Posterior cingulate gyrus (tissue), 11 donors: ENCODE results near the gene CYP27B1.
"Not testable (repeated sequence)": the region's sequence is repeated elsewhere in the genome, so short reads cannot be mapped to it uniquely, and the experiment has no call there.

Source experiments
- DNase-seq, 10 donors: peaks; one replicate each; pipeline versions ENCODE4 v3.0.0 to v3.0.0-alpha.2; 2020 to 2021; ENCODE audit warnings: mixed read lengths in 3 of 10
- intact Hi-C: fragments of 100-400 bp; cut with DNase I; formaldehyde crosslinking; loops from one replicate; pipeline ENCODE4 v1.15.1; 2023

CYP27B1 gene

GRCh38 chr12:57793920-57794319 is 27.0 kb upstream of the CYP27B1 start:
- no peak for DNase-seq
- intact Hi-C loops, result no loop called here

DNA sequence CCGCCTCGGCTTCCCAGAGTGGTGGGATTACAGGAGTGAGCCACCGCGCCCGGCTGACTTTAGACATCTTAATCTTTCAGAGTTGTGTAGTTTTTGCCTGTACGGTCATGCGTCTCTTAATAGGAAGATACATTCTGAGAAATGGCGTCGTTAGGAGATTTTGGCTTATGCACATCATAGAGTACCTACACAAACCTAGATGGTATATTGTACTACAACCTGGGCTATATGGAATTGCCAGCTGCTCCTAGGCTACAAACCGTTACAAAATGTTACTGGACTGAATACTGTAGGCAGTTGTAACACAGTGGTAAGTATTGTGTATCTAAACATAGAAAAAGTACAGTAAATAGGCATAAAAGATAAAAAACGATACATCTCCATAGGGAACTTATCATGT is 17.0 kb upstream of the CYP27B1 start:
- DNase-seq, result no peak

GRCh38 chr12:57783466-57783801 is 16.6 kb upstream of the CYP27B1 start:
- intact Hi-C loops, result loop anchor here (5.0 kb wide), 1 partner anchor 119 kb away; no protein-coding TSS in a partner anchor
- peak in 1 of 10 donors; percentile 10 for DNase-seq

More for the DNA sequence above, 17.0 kb upstream of the CYP27B1 start:
- intact Hi-C loops, result loop anchor here (5.0 kb wide), 1 partner anchor 118 kb away; no protein-coding TSS in a partner anchor

GRCh38 chr12:57782608-57783465 is 16.0 kb upstream of the CYP27B1 start, which contains the start of gene TSFM:
TSS of gene TSFM (plus strand) at chr12:57782787. CDS start at chr12:57782802, 15 bp downstream.
- peak; percentile 95 to 99 (median 98) for DNase-seq
- intact Hi-C loops, result loop anchor here (1.0 to 5.0 kb wide), 2 partner anchors 11 to 119 kb away; partner anchors contain the start of genes EEF1AKMT3 and METTL1

- no peak for DNase-seq
- intact Hi-C loops, result loop anchor here (1.0 to 5.0 kb wide), 2 partner anchors 10 to 120 kb away; partner anchors contain the start of genes EEF1AKMT3 and METTL1
Observed at GRCh38 chr12:57782243-57782607, 15.3 kb upstream of the CYP27B1 start.

DNA sequence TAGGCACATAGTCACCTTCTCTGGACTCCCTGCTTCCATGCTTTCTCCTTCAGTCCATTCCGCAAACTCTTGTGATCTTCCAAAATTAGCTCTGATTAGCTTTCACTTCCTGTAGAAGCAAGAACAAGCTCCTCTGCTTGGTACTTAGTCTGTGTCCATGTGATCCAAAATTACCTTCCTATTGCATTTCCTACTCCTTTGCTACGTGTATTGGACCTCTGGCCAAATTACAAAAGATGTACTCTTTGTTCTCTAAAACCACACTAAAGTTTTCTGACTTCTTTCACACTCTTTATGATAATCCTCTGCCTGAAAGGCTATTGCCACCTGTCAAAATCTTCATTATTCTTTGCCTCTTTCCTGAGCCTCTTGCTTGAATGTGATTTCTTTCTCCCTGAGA is 14.9 kb upstream of the CYP27B1 start:
- intact Hi-C loops, result loop anchor here (1.0 to 5.0 kb wide), 2 partner anchors 10 to 120 kb away; partner anchors contain the start of genes EEF1AKMT3 and METTL1

DNA sequence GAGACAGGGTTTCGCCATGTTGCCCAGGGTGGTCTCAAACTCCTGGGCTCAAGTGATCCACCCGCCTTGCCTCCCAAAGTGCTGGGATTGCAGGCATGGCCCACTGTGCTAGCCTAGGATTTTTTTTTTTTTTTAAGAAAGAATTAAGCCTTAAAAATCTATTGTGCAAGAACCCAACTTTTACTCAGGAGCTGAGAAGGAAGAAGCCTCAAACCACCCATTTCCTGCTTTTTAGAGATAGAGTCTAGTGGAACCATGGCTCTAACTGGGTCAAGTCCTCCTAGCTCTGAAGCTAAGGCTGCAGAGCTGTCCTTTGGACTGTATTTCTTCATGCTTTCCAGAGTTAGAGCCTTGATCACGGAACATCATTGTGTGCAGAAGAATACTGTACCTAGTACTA is 14.4 kb upstream of the CYP27B1 start:
- peak in 1 of 10 donors; percentile 21 for DNase-seq
- intact Hi-C loops, result loop anchor here (5.0 kb wide), 1 partner anchor 121 kb away; no protein-coding TSS in a partner anchor

More for the DNA sequence above, 14.9 kb upstream of the CYP27B1 start:
- DNase-seq, result no peak

- DNase-seq, result peak in 1 of 10 donors; percentile 55
- intact Hi-C loops, result loop anchor here (5.0 kb wide), 1 partner anchor 122 kb away; no protein-coding TSS in a partner anchor
Observed at GRCh38 chr12:57780284-57780897, 13.5 kb upstream of the CYP27B1 start.

DNA sequence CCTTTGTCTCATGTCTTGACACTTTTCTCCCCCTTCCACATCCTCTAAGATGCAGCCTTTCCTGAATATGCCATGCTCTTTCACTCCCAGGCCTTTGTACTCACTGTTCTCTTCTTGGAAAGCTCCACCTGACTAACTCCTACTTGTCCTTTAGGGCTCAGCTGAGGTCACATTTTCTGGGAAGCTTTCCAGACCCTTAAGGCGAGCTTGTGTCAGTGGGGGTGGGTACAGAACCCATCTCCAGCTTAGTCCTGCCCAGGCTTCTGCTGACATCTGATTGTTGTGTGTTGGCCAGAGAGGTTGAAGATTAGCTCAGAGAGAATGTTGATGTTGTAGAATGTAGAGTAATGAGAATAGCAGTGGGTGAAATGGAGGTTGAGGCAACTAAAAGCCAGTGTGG is 12.9 kb upstream of the CYP27B1 start:
- DNase-seq, result no peak
- intact Hi-C loops, result loop anchor here (5.0 kb wide), 1 partner anchor 123 kb away; no protein-coding TSS in a partner anchor

DNA sequence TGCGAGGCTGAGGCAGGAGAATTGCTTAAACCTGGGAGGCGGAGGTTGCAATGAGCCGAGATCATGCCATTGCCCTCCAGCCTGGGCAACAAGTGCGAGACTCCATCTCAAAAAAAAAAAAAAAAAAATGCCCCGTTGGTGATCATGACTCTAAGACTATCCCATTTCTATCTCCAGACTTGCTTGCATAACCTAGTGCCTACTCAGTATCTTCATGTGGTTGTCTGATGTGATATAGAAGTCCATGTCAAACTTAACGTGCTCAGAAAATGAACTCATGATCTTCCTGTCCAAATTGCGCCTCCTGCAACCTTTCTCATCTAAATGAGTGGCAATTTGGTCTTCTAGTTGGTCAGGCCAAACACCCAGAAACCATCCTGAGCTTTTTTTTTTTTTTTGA is 11.0 kb upstream of the CYP27B1 start:
- DNase-seq, result no peak
- intact Hi-C loops, result no loop called here

- intact Hi-C loops, result no loop called here
- DNase-seq, result no peak
Observed at GRCh38 chr12:57777367-57777766, 10.5 kb upstream of the CYP27B1 start.

- no peak for DNase-seq
- intact Hi-C loops, result no loop called here
Observed at GRCh38 chr12:57776247-57776587, 9.3 kb upstream of the CYP27B1 start.

DNA sequence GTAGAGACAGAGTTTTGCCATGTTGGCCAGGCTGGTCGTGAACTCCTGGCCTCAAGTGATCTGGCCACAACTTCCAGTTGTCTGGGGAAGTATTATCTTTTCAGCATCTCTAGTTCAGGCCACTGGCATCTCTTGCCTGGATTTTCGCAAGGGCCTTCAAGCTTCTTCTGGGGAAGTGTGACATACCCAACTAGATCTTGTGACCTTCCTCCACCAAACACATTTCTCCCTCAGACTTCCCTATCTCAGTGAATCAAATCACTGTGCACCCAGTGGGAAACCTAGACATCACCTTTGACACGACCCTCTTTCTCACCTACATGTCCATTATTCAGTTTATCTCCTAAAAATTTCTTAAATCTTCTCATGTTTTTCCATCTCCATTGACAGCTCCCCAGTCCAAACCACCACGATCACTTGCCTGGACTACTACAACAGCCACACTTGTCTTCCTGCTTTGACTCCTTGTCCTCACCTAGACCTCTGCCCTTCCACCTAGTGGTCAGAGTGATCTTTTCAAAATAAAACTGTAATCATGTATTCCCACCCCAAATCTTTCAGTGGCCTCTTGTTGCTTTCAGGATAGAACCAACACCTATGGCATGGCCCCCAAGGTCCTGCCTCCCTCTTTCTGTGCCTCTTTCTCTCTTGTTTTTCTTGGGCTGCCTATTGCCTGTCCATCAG is 8.8 kb upstream of the CYP27B1 start:
- intact Hi-C loops, result no loop called here
- DNase-seq, result no peak

DNA sequence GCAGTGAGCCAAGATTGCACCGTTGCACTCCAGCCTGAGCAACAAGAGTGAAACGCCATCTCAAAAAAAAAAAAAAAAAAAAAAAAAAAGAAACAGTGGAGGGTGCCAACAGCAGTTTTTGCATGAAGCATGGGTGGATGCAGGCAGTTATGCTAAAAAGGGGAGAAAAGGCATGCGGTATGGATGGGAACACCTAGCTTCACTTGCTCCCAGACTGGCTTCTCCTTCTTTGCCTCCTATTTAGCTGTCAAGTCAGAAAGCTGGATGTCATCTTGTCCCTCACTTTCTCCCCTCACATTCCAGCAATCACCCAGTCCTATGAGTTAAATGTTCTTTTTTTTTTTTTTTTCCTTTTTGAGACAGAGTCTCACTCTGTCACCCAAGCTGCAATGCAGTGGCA is 8.2 kb upstream of the CYP27B1 start:
- DNase-seq, result no peak
- intact Hi-C loops, result no loop called here

- intact Hi-C loops, result not testable (repeated sequence)
- DNase-seq, result peak in 1 of 10 donors; percentile 72
Observed at GRCh38 chr12:57774634-57775033, 7.8 kb upstream of the CYP27B1 start.

DNA sequence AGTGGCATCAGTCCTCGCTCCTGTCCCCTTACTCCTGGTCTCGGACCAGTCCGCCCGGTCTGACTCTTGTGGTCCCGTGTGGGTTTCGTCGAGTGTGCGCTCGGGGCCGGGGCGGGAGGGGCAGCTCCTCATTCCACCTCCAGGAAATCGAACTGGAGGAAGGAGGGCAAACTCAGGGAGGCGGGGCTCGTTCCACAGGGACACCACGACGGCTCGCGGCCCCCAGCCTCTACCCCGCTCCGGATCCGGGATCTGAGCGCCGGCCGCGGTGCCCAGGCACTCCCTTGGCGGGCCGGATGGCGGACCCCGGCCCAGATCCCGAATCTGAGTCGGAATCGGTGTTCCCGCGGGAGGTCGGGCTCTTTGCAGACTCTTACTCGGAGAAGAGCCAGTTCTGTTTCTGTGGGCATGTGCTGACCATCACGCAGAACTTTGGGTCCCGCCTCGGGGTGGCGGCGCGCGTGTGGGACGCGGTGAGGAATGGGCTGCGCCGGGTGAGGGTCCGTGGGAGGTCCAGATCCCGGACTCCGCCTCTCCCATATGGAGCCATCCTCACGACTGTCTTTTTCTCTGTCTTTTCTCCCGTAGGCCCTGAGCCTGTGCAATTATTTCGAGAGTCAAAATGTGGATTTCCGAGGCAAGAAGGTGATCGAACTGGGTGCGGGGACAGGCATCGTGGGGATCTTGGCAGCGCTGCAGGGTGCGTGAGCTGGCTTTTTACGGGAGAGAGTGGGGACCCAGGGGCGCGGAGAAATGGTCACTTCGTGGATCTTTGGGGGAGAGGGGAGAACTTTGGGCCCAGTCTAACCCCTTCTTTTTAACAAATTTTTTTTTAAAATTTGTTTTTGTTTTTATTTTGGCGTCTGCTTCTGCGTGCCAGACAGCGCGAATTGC is 5.8 kb upstream of the CYP27B1 start, which contains the start of gene EEF1AKMT3:
TSS of gene EEF1AKMT3 (plus strand) at position 186 of the 894 bp plus-strand sequence. CDS start at position 297, 111 bp downstream.
- intact Hi-C loops, result loop anchor here (1.0 kb wide), 2 partner anchors 10 to 20 kb away; partner anchors contain the start of genes CDK4 and TSFM

DNA sequence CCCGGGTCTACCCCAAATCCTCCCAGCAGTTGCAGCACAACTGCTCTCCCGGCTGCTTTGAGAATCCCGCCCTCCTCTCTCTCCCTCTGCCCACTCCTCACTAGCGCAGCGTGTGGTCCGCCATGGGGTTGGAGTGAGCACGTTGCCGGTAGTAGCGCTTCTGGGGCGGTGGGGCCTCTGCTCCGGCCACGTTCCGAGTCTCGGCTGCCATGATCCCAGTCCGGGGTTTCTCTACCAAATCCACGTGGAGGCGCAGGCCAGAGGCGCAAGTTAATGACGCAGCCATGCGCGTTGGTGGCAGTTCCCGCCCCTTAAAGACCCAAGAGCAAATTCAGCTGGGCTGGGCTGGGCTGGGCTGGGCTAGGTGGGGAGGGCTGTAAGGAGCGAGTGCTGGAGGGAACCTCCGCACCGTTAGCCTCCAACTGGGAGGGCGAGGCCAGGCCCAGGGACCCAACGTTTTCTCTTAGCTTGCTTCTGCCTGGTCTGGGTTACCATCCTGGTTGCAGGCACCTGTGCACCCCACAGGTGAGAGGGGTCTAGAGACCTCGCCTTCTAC is 5.1 kb upstream of the CYP27B1 start, which contains the start of gene METTL1:
TSS of gene METTL1 (minus strand) at position 233 of the 556 bp plus-strand sequence. CDS start at position 211, 22 bp downstream.
- peak; percentile 92 to 99 (median 96) for DNase-seq
- intact Hi-C loops, result loop anchor here (1.0 kb wide), 2 partner anchors 10 to 20 kb away; partner anchors contain the start of genes CDK4 and TSFM

More for the DNA sequence above, 5.8 kb upstream of the CYP27B1 start, which contains the start of gene EEF1AKMT3:
- peak in 6 of 10 donors; percentile 34 to 91 (median 46) for DNase-seq

GRCh38 chr12:57771236-57771872 is 4.5 kb upstream of the CYP27B1 start:
- DNase-seq, result peak; percentile 55 to 97 (median 75)
- intact Hi-C loops, result no loop called here
